Measurements from ENCODE around the gene GMFB.

GRCh38 chr14:54453252-54453651 lies 35.5 kb downstream of the GMFB start:
- TF ChIP-seq CTCF (IDR thresholded peaks at IDR 0.05 in 2 of 3, conservative IDR thresholded peaks at IDR 0.05 in 1 of 3; ENCODE audit: control insufficient read depth in 2 of 3, extremely low read depth in 1 of 3, insufficient read depth in 1 of 3, low read depth in 3 of 3, low read length in 3 of 3) (no peak), RB1 (IDR thresholded peaks at IDR 0.05; ENCODE audit: borderline replicate concordance) (no peak), SKIL (IDR thresholded peaks at IDR 0.05; ENCODE audit: low read depth, poor library complexity, severe bottlenecking) (no peak), NKRF (conservative IDR thresholded peaks at IDR 0.05) (no peak), EP300 (IDR thresholded peaks at IDR 0.05; ENCODE audit: borderline replicate concordance in 1 of 2, control insufficient read depth in 1 of 2, low read depth in 2 of 2, low read length in 2 of 2) (no peak), ZBTB11 (CRISPR knock-in tag; IDR thresholded peaks at IDR 0.05) (no peak), NR2F1 (conservative IDR thresholded peaks at IDR 0.05) (no peak), SMC3 (IDR thresholded peaks at IDR 0.05; ENCODE audit: borderline replicate concordance, low read length) (no peak), CHD4 (IDR thresholded peaks at IDR 0.05) (no peak), POLR2AphosphoS5 (IDR thresholded peaks at IDR 0.05; ENCODE audit: low read length) (no peak), E2F8 (IDR thresholded peaks at IDR 0.05; ENCODE audit: low read depth, partially characterized antibody) (no peak), RELA (IDR thresholded peaks at IDR 0.05; ENCODE audit: borderline replicate concordance, partially characterized antibody) (no peak), GABPA (IDR thresholded peaks at IDR 0.05; ENCODE audit: low read depth) (no peak), MXI1 (IDR thresholded peaks at IDR 0.05; ENCODE audit: low read depth, low read length) (no peak)
